Loucy (cell line): ENCODE measurements around the gene ACTL7B.
A peak's percentile ranks its signal among the peaks of the same experiment; 100 is the strongest.
"Not testable (repeated sequence)": the region's sequence is repeated elsewhere in the genome, so short reads cannot be mapped to it uniquely, and the experiment has no call there.

Experiments used
- H2AFZ ChIP-seq: fragments of 200-600 bp; sonication (generic); 2 replicates; pipeline ENCODE4 v1.6.0; 2016; ENCODE audit warnings: antibody characterized with exemption, mild to moderate bottlenecking, low read length, moderate library complexity
- H3F3A ChIP-seq: fragments of 200-600 bp; 2 replicates; pipeline ENCODE4 v1.6.0; 2016; ENCODE audit warnings: antibody characterized with exemption, low read depth, mild to moderate bottlenecking
- H3K27me3 ChIP-seq: fragments of 200-600 bp; sonication (generic); 2 replicates; pipeline ENCODE4 v1.6.1; 2014; ENCODE audit warnings: low read length, mild to moderate bottlenecking; ENCODE audit not compliant: insufficient read depth, poor library complexity, severe bottlenecking
- H3K36me3 ChIP-seq: fragments of 200-600 bp; sonication (generic); 2 replicates; pipeline ENCODE4 v1.6.1; 2016; ENCODE audit warnings: low read length; ENCODE audit not compliant: insufficient read depth
- H3K4me1 ChIP-seq: fragments of 200-600 bp; sonication (generic); 2 replicates; pipeline ENCODE4 v1.5.1; 2014; ENCODE audit warnings: low read length, mild to moderate bottlenecking; ENCODE audit not compliant: insufficient read depth, poor library complexity, severe bottlenecking
- H3K4me2 ChIP-seq: fragments of 200-600 bp; sonication (generic); 2 replicates; pipeline ENCODE4 v1.6.0; 2014; ENCODE audit warnings: antibody characterized with exemption, low read length, low read depth, mild to moderate bottlenecking; ENCODE audit not compliant: poor library complexity, severe bottlenecking
- H3K4me3 ChIP-seq: fragments of 200-600 bp; sonication (generic); 2 replicates; pipeline ENCODE4 v1.5.1; 2014; ENCODE audit warnings: low read length, mild to moderate bottlenecking, mixed read lengths; ENCODE audit not compliant: poor library complexity, severe bottlenecking
- H3K79me2 ChIP-seq: fragments of 200-600 bp; sonication (generic); 2 replicates; pipeline ENCODE4 v1.6.1; 2014; ENCODE audit warnings: low read length; ENCODE audit not compliant: insufficient read depth
- H3K9ac ChIP-seq: fragments of 200-600 bp; sonication (generic); 2 replicates; pipeline ENCODE4 v1.6.0; 2014; ENCODE audit warnings: mild to moderate bottlenecking, low read depth, low read length, moderate library complexity; ENCODE audit not compliant: poor library complexity, severe bottlenecking
- H3K9me2 ChIP-seq: fragments of 200-600 bp; sonication (generic); replicated peaks from 2 replicates; pipeline ENCODE4 v1.6.1; 2016; ENCODE audit warnings: low read depth, low read length, mixed read lengths
- H3K9me3 ChIP-seq: fragments of 200-600 bp; sonication (generic); 2 replicates; pipeline ENCODE4 v1.6.1; 2014; ENCODE audit warnings: mild to moderate bottlenecking, antibody characterized with exemption, low read length, low read depth; ENCODE audit not compliant: insufficient read depth
- H4K20me1 ChIP-seq: fragments of 200-600 bp; sonication (generic); 2 replicates; pipeline ENCODE4 v1.6.0; 2014; ENCODE audit warnings: antibody characterized with exemption, low read length, mild to moderate bottlenecking; ENCODE audit not compliant: insufficient read depth, poor library complexity, severe bottlenecking
- EZH2phosphoT487 ChIP-seq: fragments of 200-600 bp; IDR thresholded peaks from 2 replicates; pipeline ENCODE4 v1.6.1; 2018; ENCODE audit warnings: antibody characterized with exemption, mild to moderate bottlenecking, moderate library complexity, borderline replicate concordance
- TF ChIP-seq, protein P1 (sequence below): fragments of 200-600 bp; sonication (generic); conservative IDR thresholded peaks from 2 replicates; pipeline ENCODE4 v1.5.1; 2014; ENCODE audit warnings: mild to moderate bottlenecking, antibody characterized with exemption, low read length

Gene ACTL7B

DNA sequence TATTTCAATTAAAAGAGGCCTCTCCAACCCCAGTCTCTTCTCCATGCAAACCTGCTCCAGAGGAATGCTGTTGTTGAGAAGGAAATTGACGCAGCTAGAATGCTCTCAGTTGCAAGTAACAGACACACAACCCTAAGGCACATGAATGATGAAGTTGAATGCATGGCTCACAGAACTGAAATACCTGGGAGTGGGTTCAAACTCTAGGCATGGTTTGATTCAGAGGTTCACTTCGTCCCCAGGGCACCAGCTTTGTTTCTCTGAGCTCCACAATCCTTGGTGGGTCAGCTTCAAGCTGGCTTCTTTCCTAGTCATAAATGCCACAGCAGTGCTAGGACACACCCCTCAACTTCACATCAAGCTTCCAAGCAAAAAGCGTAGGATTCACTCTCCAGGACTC, 4.6 kb downstream of the ACTL7B start:
- Histone ChIP-seq H3K36me3 (no peaks in the 10 kb centered on the region), H3K9me2 (no peaks in the 10 kb centered on the region), H3K9ac (no peak overlapping the region), H2AFZ (no peak overlapping the region), H4K20me1 (no peaks in the 10 kb centered on the region), H3K4me3 (no peak overlapping the region), H3K79me2 (no peaks in the 10 kb centered on the region), H3K27me3 (no peaks in the 10 kb centered on the region), H3F3A (no peaks in the 10 kb centered on the region), H3K4me2 (no peak overlapping the region), H3K9me3 (no peaks in the 10 kb centered on the region), H3K4me1 (no peaks in the 10 kb centered on the region)
- no peak for TF ChIP-seq EZH2phosphoT487
- TF ChIP-seq, protein P1, sequence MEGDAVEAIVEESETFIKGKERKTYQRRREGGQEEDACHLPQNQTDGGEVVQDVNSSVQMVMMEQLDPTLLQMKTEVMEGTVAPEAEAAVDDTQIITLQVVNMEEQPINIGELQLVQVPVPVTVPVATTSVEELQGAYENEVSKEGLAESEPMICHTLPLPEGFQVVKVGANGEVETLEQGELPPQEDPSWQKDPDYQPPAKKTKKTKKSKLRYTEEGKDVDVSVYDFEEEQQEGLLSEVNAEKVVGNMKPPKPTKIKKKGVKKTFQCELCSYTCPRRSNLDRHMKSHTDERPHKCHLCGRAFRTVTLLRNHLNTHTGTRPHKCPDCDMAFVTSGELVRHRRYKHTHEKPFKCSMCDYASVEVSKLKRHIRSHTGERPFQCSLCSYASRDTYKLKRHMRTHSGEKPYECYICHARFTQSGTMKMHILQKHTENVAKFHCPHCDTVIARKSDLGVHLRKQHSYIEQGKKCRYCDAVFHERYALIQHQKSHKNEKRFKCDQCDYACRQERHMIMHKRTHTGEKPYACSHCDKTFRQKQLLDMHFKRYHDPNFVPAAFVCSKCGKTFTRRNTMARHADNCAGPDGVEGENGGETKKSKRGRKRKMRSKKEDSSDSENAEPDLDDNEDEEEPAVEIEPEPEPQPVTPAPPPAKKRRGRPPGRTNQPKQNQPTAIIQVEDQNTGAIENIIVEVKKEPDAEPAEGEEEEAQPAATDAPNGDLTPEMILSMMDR, result no peak

DNA sequence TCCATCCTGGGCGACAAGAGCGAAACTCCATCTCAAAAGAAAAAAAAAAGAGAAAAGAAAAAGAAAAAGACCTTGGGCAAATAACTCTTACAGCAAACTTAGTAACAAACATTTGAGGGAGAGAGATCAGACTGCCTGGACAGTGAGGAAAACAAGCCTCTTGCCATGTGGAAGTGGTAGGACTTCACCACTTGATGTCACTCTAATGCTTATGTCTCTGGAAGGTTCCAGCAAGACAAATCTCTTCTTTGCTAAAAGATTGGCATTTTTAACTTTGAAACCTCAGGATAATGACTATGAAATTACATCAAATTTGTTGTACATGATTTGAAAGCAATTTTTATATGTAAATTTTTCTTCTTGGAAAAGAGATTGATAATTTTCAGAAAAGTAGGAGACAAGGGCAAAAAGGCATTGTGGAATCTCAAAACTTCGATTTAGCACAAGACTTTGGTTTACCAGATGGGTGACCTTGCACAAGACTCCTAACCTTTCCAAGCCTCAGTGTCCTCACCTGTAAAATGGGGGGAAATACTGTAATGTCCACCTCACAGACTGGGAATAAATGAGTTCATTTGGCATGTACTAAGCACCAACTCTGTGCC, 5.4 kb downstream of the ACTL7B start:
- Histone ChIP-seq H3K4me3 (no peak overlapping the region), H3K4me2 (no peak overlapping the region), H3K9me2 (no peaks in the 10 kb centered on the region), H3K36me3 (no peaks in the 10 kb centered on the region), H3K27me3 (no peaks in the 10 kb centered on the region), H3K79me2 (no peaks in the 10 kb centered on the region), H3K4me1 (no peaks in the 10 kb centered on the region), H4K20me1 (no peaks in the 10 kb centered on the region), H3F3A (no peaks in the 10 kb centered on the region), H3K9ac (no peak overlapping the region), H3K9me3 (no peaks in the 10 kb centered on the region), H2AFZ (no peak overlapping the region)
- no peak for TF ChIP-seq EZH2phosphoT487
- TF ChIP-seq, protein P1, result peak; percentile 54

DNA sequence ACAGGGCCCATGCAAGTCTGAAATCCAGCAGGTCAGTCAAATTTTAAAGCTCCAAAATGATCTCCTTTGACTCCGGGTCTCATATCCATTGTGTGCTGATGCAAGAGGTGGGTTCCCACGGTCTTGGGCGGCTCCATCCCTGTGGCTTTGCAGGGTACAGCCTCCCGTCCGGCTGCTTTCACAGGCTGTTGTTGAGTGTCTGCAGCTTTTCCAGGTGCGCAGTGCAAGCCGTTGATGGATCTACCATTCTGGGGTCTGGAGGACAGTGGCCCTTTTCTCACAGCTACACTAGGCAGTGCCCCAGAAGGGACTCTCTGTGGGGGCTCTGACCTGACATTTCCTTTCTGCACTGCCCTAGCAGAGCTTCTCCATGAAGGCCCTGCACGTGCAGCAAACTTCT, 7.5 kb downstream of the ACTL7B start:
- H3K36me3 ChIP-seq, H4K20me1 ChIP-seq, H3F3A ChIP-seq, H3K9me2 ChIP-seq, H2AFZ ChIP-seq, H3K27me3 ChIP-seq, H3K4me1 ChIP-seq, H3K4me3 ChIP-seq, H3K9me3 ChIP-seq, H3K9ac ChIP-seq, H3K79me2 ChIP-seq, H3K4me2 ChIP-seq: not testable (repeated sequence)

DNA sequence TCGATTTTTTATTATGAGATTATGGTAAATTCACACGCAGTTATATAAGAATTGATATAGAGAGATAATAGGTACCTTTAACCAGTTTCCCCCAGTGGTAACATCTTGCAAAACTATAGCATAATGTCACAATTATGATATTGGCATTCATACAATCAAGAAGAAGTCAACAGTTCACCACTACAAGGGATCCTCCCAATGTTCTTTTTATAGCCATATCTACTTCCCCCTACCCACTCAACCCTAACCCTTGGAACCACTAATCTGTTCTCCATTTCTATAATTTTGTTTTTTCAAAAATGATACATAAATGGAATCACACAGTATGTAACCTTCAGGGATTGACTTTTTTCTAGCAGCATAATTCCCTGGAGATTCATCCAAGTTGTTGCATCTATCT, 9.8 kb downstream of the ACTL7B start:
- no peak overlapping the region for H2AFZ ChIP-seq
- H4K20me1 ChIP-seq, result no peaks in the 10 kb centered on the region
- H3K9me3 ChIP-seq, result no peaks in the 10 kb centered on the region
- no peak overlapping the region for H3K9ac ChIP-seq
- H3K9me2 ChIP-seq, result no peaks in the 10 kb centered on the region
- H3K4me3 ChIP-seq, result no peak overlapping the region
- no peaks in the 10 kb centered on the region for H3K79me2 ChIP-seq
- no peaks in the 10 kb centered on the region for H3F3A ChIP-seq
- no peaks in the 10 kb centered on the region for H3K36me3 ChIP-seq
- H3K4me1 ChIP-seq, result no peaks in the 10 kb centered on the region
- H3K4me2 ChIP-seq, result no peak overlapping the region
- H3K27me3 ChIP-seq, result no peaks in the 10 kb centered on the region
- no peak for TF ChIP-seq EZH2phosphoT487
- TF ChIP-seq, protein P1, result no peak
